SW 1271 (cell line): ENCODE data around the gene SVIL.
A peak's percentile ranks its signal among the peaks of the same experiment; 100 is the strongest.
"Not testable (repeated sequence)": the region's sequence is repeated elsewhere in the genome, so short reads cannot be mapped to it uniquely, and the experiment has no call there.

ENCODE experiments used
- DNase-seq, 2 experiments: peaks; one replicate each; lab custom pipeline; 2025; lab: John Stamatoyannopoulos, UW

SVIL gene

GRCh38 chr10:29648983-29649268 is 14.2 kb upstream of the SVIL start:
- peak in 1 of 2 experiments; percentile 35 for DNase-seq

DNA sequence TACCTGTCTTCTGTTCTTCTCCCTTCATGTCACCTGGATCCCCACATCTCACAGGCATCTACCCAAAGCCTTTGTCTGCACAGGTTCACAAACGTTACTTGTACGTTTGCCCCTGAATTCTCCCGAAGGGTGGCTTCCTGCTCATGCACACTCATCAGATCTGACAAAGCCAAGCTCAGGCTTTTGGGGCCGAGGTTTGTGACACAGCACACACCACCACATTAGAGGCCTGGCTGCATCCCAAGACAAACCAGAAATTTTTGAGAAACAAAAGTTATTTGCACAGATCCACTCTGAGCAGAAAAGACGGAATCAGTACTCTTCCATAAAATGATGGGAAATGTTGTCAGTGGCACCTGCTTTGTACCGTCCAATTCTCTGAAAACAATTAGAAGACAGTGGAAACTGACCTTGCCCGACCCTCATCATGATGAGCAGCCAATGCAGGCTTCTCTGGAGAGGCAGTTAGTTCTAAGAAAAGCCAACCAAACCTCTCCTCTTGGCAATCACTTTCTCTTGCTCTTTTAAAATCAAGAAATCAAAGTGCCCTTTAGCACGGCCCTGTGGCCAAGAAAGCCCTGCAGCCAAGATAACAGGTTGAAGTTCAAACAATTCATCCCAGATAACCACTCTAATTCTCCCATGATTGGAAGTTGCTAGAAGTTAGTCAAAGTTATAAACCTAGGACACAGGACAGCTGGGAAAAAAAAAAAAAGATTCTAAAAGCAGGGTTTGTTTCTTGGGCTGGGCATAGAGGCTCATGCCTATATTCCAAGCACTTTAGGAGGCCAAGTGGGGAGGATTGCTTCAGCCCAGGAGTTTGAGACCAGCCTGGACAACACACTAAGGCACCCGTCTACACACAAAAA is 13.6 kb upstream of the SVIL start:
- DNase-seq, result no peak

DNA sequence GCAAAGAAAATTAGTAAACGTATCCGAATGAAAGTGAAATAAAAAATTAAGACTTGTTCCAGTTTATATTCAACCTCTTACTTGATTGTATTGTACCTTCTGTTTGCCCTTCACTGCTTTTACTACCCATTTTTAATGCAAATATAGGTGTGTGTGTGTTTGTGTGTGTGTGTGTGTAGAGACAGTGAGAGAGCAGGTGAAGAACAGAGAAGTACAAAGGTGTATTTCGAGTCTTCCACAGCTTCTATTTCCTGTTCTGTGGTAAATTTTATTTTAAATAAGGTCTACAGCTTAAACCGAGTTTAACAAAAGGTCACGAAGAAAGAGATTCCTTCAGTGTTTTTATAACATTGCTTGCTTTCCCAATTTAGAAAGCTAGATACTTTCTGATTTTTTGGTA is 12.7 kb upstream of the SVIL start:
- DNase-seq, result no peak

DNA sequence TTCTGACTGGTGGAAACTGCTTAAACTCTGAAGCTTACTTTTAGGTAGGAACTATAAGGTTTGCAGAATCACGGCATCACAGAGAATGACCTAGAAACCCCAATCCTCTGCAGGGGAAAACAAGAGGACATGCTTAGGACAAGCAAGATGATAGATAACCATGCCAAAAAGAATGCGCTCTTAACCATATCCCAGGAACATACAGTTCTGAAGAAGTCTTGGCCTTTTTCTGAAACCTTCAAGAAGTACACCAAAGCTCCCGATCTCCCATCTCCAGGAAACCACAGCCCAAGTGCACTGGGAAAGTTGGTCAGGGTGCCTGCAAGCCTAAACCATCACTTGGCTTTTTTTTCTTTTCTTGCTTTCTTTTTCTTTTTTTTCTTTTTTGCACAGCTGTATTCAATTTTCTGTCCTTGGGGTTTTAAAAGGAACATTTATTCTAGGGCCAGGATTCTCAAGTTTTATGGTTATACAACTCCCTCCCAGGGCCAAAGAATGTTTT is 12.2 kb upstream of the SVIL start:
- peak in 1 of 2 experiments; percentile 30 for DNase-seq

GRCh38 chr10:29646238-29646902 is 11.6 kb upstream of the SVIL start:
- DNase-seq, result peak in 1 of 2 experiments; percentile 76

- DNase-seq, result no peak
Observed at GRCh38 chr10:29643771-29644501, 9.2 kb upstream of the SVIL start.

DNA sequence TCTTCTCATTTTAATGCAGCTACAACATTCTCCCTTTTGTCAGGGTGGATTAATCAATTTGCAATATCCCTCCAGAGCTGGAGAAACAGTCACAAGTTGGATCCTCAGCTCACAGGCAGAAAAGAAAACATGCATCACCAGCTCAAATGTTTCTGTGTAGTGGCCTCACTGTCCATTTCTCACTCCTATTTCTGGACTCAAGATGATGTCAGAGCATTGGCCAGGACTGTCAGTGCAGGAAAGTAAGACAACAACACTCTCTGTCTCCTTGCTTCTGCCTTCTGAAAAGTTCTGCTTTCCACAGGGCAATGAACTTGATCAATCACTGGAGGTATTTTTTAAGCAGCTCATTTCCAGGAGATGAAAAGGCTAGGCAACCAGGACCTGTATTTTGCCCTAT is 8.2 kb upstream of the SVIL start:
- no peak for DNase-seq

DNA sequence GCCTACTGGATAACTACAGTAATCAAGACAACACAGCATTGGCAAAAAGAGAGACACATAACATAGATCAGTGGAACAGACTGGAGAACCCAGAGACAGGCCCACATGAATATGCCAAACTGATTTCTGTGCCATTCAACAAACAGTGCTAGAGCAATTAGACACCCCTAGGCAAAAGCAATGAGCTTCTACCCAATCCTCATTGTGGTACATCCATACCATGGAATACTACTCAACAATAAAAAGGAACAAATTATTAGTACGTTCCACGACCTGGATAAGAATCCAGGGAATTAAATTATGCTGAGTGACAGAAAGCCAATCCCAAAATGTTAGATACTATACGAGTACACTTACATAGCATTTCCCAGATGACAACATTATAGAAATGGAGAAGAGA is 2.8 kb upstream of the SVIL start:
- DNase-seq, result no peak

DNA sequence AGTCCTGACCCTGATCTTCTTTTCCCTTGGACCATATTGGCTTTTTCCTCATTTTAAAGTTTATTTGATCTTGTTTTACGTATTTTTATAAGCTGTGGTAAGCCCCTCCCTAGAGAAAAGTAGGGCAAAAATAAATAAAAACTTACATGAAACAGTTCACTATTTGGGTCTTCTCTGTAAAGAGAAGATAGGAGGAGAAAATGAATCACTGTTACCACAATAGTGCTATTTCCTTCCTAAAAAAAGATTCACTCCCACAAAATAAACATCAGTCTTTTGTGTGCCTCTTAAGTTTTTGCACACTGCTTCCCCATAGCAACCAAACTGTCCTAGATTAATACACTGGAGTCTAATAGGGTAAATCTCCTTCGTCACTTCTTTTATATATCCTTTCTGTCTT is 1.4 kb upstream of the SVIL start:
- peak in 1 of 2 experiments; percentile 75 for DNase-seq

GRCh38 chr10:29635711-29636144 is 957 bp upstream of the SVIL start:
- DNase-seq, result peak in 1 of 2 experiments; percentile 65

GRCh38 chr10:29634105-29634504 is 666 bp downstream of the SVIL start:
- peak in 1 of 2 experiments; percentile 61 for DNase-seq

GRCh38 chr10:29631049-29631339 is 3.8 kb downstream of the SVIL start:
- DNase-seq, result no peak

GRCh38 chr10:29630205-29631048 is 4.3 kb downstream of the SVIL start:
- DNase-seq, result no peak

DNA sequence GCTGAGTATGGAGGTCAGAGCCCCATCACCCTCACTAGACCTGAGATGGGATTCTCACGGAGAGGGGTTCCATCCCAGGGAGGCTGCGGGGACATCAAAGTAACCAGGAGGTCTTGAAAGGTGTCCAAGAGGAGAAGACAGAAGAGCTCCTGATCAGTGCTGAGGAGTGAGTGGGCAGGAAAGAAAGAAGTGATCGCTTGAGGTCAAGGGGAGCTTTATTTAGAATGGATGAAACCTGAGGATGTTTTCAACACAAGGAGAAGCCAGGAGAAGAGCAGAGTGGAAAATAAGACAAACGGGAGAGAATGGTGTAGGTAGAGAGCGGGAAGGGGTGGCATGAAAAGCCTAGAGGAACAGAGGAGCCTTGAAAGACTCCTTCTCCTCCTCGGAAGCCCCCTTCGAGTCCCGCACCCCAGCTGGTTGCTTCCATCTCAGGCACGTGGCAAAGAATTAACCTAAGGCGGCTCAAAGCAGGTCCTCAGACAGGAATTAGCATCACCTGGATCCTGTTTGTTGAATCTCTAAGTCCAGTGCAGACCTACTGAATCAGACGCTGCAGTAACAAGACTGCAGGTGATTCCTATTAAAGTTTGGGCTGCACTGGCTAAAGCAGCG is 5.8 kb downstream of the SVIL start:
- no peak for DNase-seq

GRCh38 chr10:29628311-29628710 is 6.5 kb downstream of the SVIL start:
- DNase-seq, result no peak

DNA sequence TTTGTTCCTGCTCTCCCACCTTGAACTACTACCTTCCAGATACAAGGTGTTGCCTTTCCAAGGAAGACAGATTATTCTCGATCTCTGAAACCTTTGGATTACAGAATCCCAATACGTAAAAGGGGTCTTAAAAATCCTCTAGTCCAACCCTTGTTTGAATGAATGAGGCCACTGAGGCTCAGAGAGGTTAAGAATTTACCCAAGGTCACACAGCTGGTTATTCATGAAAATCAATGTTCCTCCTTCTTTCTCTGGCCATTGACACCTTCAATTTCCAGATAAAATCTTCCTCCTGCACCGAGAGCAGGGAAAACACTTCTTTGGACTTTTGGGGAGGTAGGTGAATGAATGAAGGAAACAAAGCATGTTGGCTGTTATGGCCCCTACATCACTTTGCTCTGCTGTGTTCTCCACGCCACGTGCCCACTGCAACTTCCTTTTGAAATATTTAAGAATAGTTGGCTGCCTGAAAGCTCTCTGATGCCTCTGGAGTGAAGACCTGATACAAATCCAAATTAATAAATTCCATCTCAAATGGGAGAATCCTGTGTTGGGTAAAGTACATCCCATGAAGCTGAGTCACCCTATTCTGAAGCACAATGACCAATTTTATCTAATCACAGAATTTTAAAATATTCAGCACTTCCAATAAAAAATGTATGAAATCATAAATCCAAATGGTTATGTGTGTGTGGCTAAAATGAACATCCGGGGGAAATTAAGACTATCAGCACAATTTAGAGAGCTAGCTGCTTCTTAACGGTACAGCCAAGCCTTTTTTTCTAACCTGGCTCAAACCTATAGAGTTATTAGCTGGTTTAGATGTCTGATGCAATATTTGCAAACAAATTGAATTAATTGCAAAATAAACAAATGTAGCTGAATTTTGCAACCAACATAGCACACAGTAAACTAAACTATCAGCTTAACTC is 7.3 kb downstream of the SVIL start:
- DNase-seq, result no peak

GRCh38 chr10:29624357-29624756 is 10.4 kb downstream of the SVIL start:
- not testable (repeated sequence) for DNase-seq

DNA sequence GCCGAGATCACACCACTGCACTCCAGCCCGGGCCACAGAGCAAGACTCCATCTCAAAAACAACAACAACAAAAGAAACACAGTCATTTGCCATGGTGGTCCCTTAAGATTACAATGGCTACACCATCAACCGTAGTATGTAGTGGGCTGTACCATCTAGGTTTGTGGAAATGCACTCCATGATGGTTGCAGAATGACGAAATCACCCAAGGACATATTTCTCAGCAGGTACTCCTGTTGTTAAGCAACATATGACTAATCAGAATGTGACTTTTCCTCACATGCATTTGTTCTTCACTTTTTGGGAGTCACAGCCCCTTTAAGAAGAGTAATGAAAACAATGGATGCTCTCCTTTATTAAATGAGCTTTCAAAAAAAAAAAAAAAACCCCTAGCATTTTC is 11.0 kb downstream of the SVIL start:
- peak in 1 of 2 experiments; percentile 31 for DNase-seq

DNA sequence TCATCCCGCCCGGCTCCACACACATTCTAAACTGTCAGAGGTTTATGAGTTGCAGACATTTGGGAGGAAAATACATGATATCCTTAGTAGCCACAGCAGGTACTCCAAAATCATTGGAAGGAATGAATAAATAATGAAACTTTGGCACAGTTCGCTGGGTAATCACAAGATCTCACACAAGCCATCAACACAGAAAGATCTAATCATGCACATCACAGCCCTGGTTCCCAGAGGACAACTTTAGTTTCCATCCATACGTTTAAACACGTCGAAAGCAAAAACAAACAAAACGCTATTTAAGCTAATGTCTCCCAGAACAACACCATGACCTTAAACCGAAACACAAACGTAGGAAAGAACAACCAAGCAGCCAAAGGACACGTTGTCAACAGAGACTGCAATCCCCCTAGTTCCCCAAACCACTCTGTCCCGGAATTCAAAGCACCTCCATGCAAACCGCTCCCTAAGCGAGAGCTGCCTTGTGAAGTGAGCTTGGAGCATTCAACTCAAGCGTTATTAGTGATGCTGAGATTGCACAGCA is 12.3 kb downstream of the SVIL start:
- DNase-seq, result no peak

DNA sequence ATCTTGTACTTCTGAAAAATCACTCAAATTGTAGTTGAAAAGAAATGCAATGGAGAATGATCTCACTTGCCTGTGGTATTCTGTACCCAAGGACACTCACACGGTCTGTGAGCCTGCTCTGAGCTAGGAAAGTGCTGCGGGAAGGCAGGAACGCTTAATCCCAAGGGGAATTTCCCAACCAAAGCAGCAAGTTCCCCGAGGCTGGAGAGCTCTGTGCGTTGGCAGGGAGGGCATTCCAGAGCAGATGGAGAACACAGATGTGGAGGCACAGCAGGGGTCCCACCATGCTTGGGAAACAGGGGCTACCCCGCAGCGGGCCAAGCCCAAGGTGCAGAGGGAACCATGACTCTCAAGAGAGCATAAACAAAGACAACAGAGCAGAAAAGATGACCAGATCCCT is 13.6 kb downstream of the SVIL start:
- DNase-seq, result no peak
